WTC11 (cell line): ENCODE measurements around the gene FAM13A. TPM values are rescaled to one million over a fixed set of nuclear protein-coding genes. Genes with fewer than 3 reads are reported as not detected.

Experiments used
- ATAC-seq: fragments of 200-7000 bp; cut with Tn5 transposase; 2 replicates; pipeline ENCODE4 v1.10.0; 2021; ENCODE audit warnings: mild to moderate bottlenecking, moderate library complexity
- CTCF ChIA-PET: fragments of 300-600 bp; sonication (Branson Sonifier 250); formaldehyde crosslinking; loops from one replicate; lab custom pipeline; 2021; ENCODE audit warnings: antibody characterized with exemption; lab: Charles Lee
- POLR2A ChIA-PET: fragments of 350-600 bp; sonication (Branson Sonifier 250); formaldehyde crosslinking; loops from one replicate; lab custom pipeline; 2021; ENCODE audit warnings: antibody characterized with exemption; lab: Charles Lee
- DNase-seq: peaks from one replicate; pipeline ENCODE4 v3.0.0; 2021; ENCODE audit warnings: low spot score
- H3K27ac Mint-ChIP-seq: 2 replicates; pipeline ENCODE4 v1.8.0; 2021; ENCODE audit warnings: mixed read lengths
- H3K27me3 Mint-ChIP-seq: 2 replicates; pipeline ENCODE4 v1.8.0; 2021; ENCODE audit warnings: low read depth, mild to moderate bottlenecking, moderate library complexity, mixed read lengths
- H3K36me3 Mint-ChIP-seq: 2 replicates; pipeline ENCODE4 v1.8.0; 2021; ENCODE audit warnings: mixed read lengths
- H3K4me1 Mint-ChIP-seq: 2 replicates; pipeline ENCODE4 v1.8.0; 2022; ENCODE audit warnings: mixed read lengths
- H3K4me3 Mint-ChIP-seq: 2 replicates; pipeline ENCODE4 v1.8.0; 2021; ENCODE audit warnings: mild to moderate bottlenecking, moderate library complexity, mixed read lengths
- H3K9me3 Mint-ChIP-seq: 2 replicates; pipeline ENCODE4 v1.8.0; 2021; ENCODE audit warnings: mixed read lengths
- AR ChIP-seq: fragments of 250-450 bp; sonication (Bioruptor Pico); IDR thresholded peaks from 2 replicates; pipeline ENCODE4 v1.9.0; 2021; ENCODE audit warnings: mild to moderate bottlenecking
- E2F1 ChIP-seq: sonication (generic); formaldehyde crosslinking; IDR thresholded peaks from 2 replicates; pipeline ENCODE4 v1.8.0; 2022; ENCODE audit warnings: mild to moderate bottlenecking, missing genetic modification reagents
- FOXJ3 ChIP-seq: sonication (generic); formaldehyde crosslinking; IDR thresholded peaks from 2 replicates; pipeline ENCODE4 v1.9.0; 2021; ENCODE audit warnings: missing genetic modification reagents, mild to moderate bottlenecking, borderline replicate concordance
- JUN ChIP-seq: sonication (generic); formaldehyde crosslinking; IDR thresholded peaks from 2 replicates; pipeline ENCODE4 v1.8.0; 2023; ENCODE audit warnings: mild to moderate bottlenecking, missing genetic modification reagents
- NFE2L1 ChIP-seq: sonication (generic); formaldehyde crosslinking; IDR thresholded peaks from 2 replicates; pipeline ENCODE4 v1.8.1; 2023; ENCODE audit warnings: missing genetic modification reagents
- NFYB ChIP-seq: sonication (generic); formaldehyde crosslinking; conservative IDR thresholded peaks from 2 replicates; pipeline ENCODE4 v1.8.0; 2022; ENCODE audit warnings: low read depth, missing genetic modification reagents
- NR2C2 ChIP-seq: sonication (generic); formaldehyde crosslinking; IDR thresholded peaks from 2 replicates; pipeline ENCODE4 v1.8.0; 2022; ENCODE audit warnings: mild to moderate bottlenecking, missing genetic modification reagents
- NR3C1 ChIP-seq: sonication (generic); formaldehyde crosslinking; conservative IDR thresholded peaks from 2 replicates; pipeline ENCODE4 v1.8.1; 2023; ENCODE audit warnings: low read depth, mild to moderate bottlenecking, missing genetic modification reagents
- OVOL2 ChIP-seq: fragments of 250-450 bp; sonication (Bioruptor Pico); IDR thresholded peaks from 2 replicates; pipeline ENCODE4 v1.9.0; 2021; ENCODE audit warnings: mild to moderate bottlenecking, borderline replicate concordance
- PRDM15 ChIP-seq: sonication (generic); formaldehyde crosslinking; IDR thresholded peaks from 2 replicates; pipeline ENCODE4 v1.8.0; 2022; ENCODE audit warnings: missing genetic modification reagents
- PRRX2 ChIP-seq: fragments of 250-450 bp; sonication (Bioruptor Pico); IDR thresholded peaks from 2 replicates; pipeline ENCODE4 v1.8.0; 2021; ENCODE audit warnings: mild to moderate bottlenecking
- RELA ChIP-seq: sonication (generic); formaldehyde crosslinking; IDR thresholded peaks from 2 replicates; pipeline ENCODE4 v1.8.1; 2022; ENCODE audit warnings: missing genetic modification reagents, mild to moderate bottlenecking, borderline replicate concordance
- RORB ChIP-seq: fragments of 250-450 bp; sonication (Bioruptor Pico); IDR thresholded peaks from 2 replicates; pipeline ENCODE4 v1.9.0; 2021; ENCODE audit warnings: mild to moderate bottlenecking
- SMAD3 ChIP-seq: sonication (generic); formaldehyde crosslinking; IDR thresholded peaks from 2 replicates; pipeline ENCODE4 v1.8.0; 2022; ENCODE audit warnings: missing genetic modification reagents, mild to moderate bottlenecking, borderline replicate concordance
- ZBTB21 ChIP-seq: sonication (generic); formaldehyde crosslinking; IDR thresholded peaks from 2 replicates; pipeline ENCODE4 v1.8.1; 2023; ENCODE audit warnings: mild to moderate bottlenecking, missing genetic modification reagents, borderline replicate concordance
- total RNA-seq: library from RNA; stranded (reverse); gene quantifications from 3 replicates; pipeline ENCODE4 v1.2.3, GENCODE V29; 2021
- TF ChIP-seq, protein P1 (sequence below): sonication (generic); formaldehyde crosslinking; IDR thresholded peaks from 2 replicates; pipeline ENCODE4 v1.8.0; 2022; ENCODE audit warnings: mild to moderate bottlenecking, missing genetic modification reagents
- TF ChIP-seq, protein P2 (sequence below): sonication (generic); formaldehyde crosslinking; IDR thresholded peaks from 2 replicates; pipeline ENCODE4 v1.8.1; 2022; ENCODE audit warnings: mild to moderate bottlenecking, missing genetic modification reagents, moderate library complexity, borderline replicate concordance
- TF ChIP-seq, protein P3 (sequence below): sonication (generic); formaldehyde crosslinking; IDR thresholded peaks from 2 replicates; pipeline ENCODE4 v1.8.1; 2023; ENCODE audit warnings: mild to moderate bottlenecking, missing genetic modification reagents
- TF ChIP-seq, protein P4 (sequence below): fragments of 250-450 bp; sonication (Bioruptor Pico); conservative IDR thresholded peaks from 2 replicates; pipeline ENCODE4 v1.9.0; 2021; ENCODE audit warnings: mild to moderate bottlenecking

FAM13A gene
- total RNA-seq, 1 experiment from 2014 or later: 14.6 TPM

DNA sequence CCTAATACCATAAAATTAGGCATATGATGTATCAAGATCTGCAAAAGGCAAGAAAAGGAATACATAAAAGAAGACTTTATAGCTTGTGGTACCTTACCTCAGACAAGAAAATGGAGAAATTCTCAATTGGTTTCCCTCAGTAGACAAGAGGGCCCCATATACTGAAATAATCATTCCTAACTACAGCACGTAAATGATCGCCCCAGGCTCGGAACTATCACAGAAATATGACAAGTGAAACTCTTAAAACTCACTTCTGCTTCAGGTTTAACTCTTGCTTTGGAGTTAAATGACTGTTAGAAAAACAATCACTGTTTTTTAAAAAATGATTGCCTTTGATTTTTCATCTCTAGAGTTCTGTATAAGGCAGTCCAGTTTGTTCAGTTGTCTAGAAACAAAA, 320.7 kb downstream of the FAM13A start:
- CTCF ChIA-PET: interaction anchor here (1.1 kb wide), 1 partner anchor 162 kb away, joined by 3 read pairs; no protein-coding TSS in a partner anchor

GRCh38 chr4:88735564-88735963, 321.4 kb downstream of the FAM13A start:
- H3K27ac Mint-ChIP-seq: no peak overlapping the region
- ChIA-PET CTCF (interaction anchor here (1.1 kb wide), 1 partner anchor 161 kb away, joined by 3 read pairs; no protein-coding TSS in a partner anchor), POLR2A (no interaction called here)
- TF ChIP-seq, protein P1, sequence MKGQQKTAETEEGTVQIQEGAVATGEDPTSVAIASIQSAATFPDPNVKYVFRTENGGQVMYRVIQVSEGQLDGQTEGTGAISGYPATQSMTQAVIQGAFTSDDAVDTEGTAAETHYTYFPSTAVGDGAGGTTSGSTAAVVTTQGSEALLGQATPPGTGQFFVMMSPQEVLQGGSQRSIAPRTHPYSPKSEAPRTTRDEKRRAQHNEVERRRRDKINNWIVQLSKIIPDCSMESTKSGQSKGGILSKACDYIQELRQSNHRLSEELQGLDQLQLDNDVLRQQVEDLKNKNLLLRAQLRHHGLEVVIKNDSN (CRISPR knock-in tag): no peak
- TF ChIP-seq NR2C2 (CRISPR knock-in tag) (no peak), NFYB (CRISPR knock-in tag) (no peak), OVOL2 (CRISPR knock-in tag) (no peak)
- TF ChIP-seq, protein P2, sequence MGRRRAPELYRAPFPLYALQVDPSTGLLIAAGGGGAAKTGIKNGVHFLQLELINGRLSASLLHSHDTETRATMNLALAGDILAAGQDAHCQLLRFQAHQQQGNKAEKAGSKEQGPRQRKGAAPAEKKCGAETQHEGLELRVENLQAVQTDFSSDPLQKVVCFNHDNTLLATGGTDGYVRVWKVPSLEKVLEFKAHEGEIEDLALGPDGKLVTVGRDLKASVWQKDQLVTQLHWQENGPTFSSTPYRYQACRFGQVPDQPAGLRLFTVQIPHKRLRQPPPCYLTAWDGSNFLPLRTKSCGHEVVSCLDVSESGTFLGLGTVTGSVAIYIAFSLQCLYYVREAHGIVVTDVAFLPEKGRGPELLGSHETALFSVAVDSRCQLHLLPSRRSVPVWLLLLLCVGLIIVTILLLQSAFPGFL: no peak
- no peaks in the 10 kb centered on the region for H3K9me3 Mint-ChIP-seq
- DNase-seq: no peak
- peaks cover 32% of the 10 kb centered on the region for H3K4me1 Mint-ChIP-seq
- H3K27me3 Mint-ChIP-seq: no peaks in the 10 kb centered on the region
- H3K4me3 Mint-ChIP-seq: no peak overlapping the region
- no peak for ATAC-seq
- peaks cover 23% of the 10 kb centered on the region for H3K36me3 Mint-ChIP-seq

More for the DNA sequence above, 320.7 kb downstream of the FAM13A start:
- H3K9me3 Mint-ChIP-seq: no peaks in the 10 kb centered on the region
- H3K27me3 Mint-ChIP-seq: no peaks in the 10 kb centered on the region
- peaks cover 18% of the 10 kb centered on the region; the same call in 1 of the 2 replicates for H3K36me3 Mint-ChIP-seq
- DNase-seq (no peak), ATAC-seq (no peak)
- no peak overlapping the region for H3K4me3 Mint-ChIP-seq
- no peak for TF ChIP-seq PRRX2 (CRISPR knock-in tag)
- POLR2A ChIA-PET: no interaction called here
- H3K4me1 Mint-ChIP-seq: peaks cover 32% of the 10 kb centered on the region
- H3K27ac Mint-ChIP-seq: no peak overlapping the region

DNA sequence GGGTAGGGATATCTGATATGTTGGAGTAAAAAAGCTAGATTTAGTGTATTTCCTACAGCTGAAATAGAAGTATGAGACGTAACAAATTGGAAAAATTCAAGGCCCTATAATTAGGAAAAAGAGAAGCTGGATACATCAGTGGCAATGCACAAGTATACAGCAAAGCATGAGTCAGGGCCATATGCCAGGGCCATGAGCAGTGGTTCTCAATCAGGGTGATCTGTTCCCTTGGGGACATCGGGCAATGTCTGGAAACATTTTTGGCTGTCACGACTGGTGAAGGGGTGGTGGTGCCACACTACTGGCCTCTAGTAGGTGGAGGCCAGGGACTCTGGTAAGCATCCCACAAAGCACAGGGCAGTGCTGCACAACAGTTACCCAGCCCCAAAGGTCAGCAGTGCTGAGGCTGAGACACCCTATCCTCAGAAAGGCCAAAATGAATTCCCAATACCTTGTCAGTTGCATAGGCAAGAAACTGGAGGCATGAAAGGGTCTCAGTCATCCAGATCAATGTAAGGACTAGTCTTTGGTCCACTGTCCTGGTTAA, 322.5 kb downstream of the FAM13A start:
- POLR2A ChIA-PET: no interaction called here
- H3K9me3 Mint-ChIP-seq: no peaks in the 10 kb centered on the region
- H3K27ac Mint-ChIP-seq: no peak overlapping the region
- no peak for DNase-seq
- H3K36me3 Mint-ChIP-seq: peaks cover 24% of the 10 kb centered on the region
- no peak for ATAC-seq
- H3K27me3 Mint-ChIP-seq: no peaks in the 10 kb centered on the region
- peaks cover 24% of the 10 kb centered on the region for H3K4me1 Mint-ChIP-seq
- H3K4me3 Mint-ChIP-seq: no peak overlapping the region
- TF ChIP-seq, protein P3, sequence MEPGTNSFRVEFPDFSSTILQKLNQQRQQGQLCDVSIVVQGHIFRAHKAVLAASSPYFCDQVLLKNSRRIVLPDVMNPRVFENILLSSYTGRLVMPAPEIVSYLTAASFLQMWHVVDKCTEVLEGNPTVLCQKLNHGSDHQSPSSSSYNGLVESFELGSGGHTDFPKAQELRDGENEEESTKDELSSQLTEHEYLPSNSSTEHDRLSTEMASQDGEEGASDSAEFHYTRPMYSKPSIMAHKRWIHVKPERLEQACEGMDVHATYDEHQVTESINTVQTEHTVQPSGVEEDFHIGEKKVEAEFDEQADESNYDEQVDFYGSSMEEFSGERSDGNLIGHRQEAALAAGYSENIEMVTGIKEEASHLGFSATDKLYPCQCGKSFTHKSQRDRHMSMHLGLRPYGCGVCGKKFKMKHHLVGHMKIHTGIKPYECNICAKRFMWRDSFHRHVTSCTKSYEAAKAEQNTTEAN (CRISPR knock-in tag): no peak
- TF ChIP-seq E2F1: no peak
- TF ChIP-seq ZBTB21 (CRISPR knock-in tag): no peak
- no peak for TF ChIP-seq FOXJ3 (CRISPR knock-in tag)
- TF ChIP-seq NFE2L1 (CRISPR knock-in tag): no peak
- TF ChIP-seq NFYB (CRISPR knock-in tag): no peak
- no peak for TF ChIP-seq SMAD3 (CRISPR knock-in tag)
- TF ChIP-seq PRDM15 (CRISPR knock-in tag): no peak
- no peak for TF ChIP-seq JUN
- TF ChIP-seq AR (CRISPR knock-in tag): no peak
- no peak for TF ChIP-seq NR3C1 (CRISPR knock-in tag)
- TF ChIP-seq RELA: no peak
- TF ChIP-seq, protein P4, sequence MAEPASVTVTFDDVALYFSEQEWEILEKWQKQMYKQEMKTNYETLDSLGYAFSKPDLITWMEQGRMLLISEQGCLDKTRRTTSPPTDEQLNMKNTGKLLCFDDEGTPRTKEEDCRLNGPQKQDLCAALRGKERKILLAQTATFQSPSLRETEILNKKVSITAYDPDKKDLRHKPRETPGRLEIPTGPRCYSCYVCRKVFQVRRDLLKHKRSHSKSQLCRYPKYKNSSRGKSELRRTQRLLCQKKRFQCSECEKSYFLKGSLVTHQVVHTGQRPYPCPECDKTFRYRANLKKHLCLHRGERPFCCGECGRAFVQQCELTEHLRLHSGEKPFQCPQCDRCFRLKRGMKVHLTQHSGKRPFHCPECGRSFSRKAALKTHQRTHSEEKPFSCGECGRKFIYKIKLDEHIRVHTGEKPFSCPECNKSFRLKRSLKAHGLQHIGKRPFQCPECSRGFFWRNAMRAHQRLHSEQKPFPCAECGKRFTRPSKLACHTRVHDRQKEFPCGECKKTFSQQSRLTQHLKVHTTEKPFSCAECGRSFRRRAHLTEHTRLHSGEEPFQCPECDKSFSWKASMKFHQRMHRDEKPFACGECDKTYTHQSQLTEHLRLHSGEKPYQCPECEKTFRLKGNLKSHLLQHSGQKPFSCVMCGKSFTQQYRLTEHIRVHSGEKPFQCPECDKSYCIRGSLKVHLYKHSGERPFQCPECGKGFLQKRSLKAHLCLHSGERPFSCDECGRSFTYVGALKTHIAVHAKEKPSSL (CRISPR knock-in tag): no peak
- TF ChIP-seq RORB (CRISPR knock-in tag): no peak
- CTCF ChIA-PET: no interaction called here
